NCI-H226 (cell line): ENCODE results near the gene DAZL.

Experiments
- DNase-seq: peaks from one replicate; pipeline ENCODE4 v3.0.0-alpha.2; 2015

The DAZL gene

GRCh38 chr3:16538507-16538906 lies 66.7 kb downstream of the DAZL start:
- DNase-seq, result peak; percentile 2

DNA sequence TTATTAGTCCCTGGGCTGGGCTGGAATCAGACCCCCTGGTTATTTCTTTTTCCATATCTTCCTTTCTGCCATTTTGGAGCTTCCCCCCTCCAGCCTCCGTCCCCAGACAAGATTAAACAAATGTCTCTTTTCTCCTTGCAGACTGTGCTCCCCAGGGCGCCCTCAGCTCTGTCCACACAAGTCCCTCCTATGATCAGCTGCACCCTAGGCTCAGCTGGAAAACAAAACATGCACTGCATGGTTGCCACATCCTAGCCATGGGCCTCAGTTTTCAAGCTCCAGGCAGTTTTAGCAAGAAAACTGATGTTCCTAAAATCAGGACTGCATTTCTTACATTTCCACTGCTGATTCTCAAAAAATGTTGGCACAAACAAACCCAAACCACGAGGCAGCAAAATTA lies 68.2 kb downstream of the DAZL start:
- DNase-seq, result no peak
